OCI-LY3 (cell line): ENCODE data around the gene FANCE.

Experiments used
- CTCF ChIP-seq: fragments of 200-600, 300-600 bp; sonication (generic); IDR thresholded peaks from 2 replicates; pipeline ENCODE4 v1.5.1; 2014; ENCODE audit warnings: antibody characterized with exemption, low read length, low read depth
- EZH2phosphoT487 ChIP-seq: fragments of 200-600 bp; shearing (Covaris generic); IDR thresholded peaks from 2 replicates; pipeline ENCODE4 v1.6.1; 2018; ENCODE audit warnings: antibody characterized with exemption, mixed run types, low read depth

GRCh38 chr6:35427851-35428321, 24.3 kb upstream of the FANCE start:
- TF ChIP-seq CTCF (no peak), EZH2phosphoT487 (no peak)
